IMR-90 (cell line): ENCODE measurements around the gene RTN1. TPM values are rescaled to one million over a fixed set of nuclear protein-coding genes. Genes with fewer than 3 reads are reported as not detected.

Source experiments
- ATAC-seq: fragments of 200-7000 bp; cut with Tn5 transposase; 2 replicates; pipeline ENCODE4 v1.9.1; 2020; ENCODE audit warnings: low read depth, mild to moderate bottlenecking, moderate library complexity
- BruUV-seq: library from RNA; stranded (reverse); fragments of 400-500 nt; replicated peaks from 2 replicates; lab custom pipeline; 2021; lab: Mats Ljungman, UMichigan
- CTCF ChIA-PET: fragments of 300-600 bp; formaldehyde crosslinking; extraction: SDS; loops from one replicate; lab custom pipeline; 2021; ENCODE audit warnings: antibody characterized with exemption; lab: Yijun Ruan, JAX
- POLR2A ChIA-PET: fragments of 300-600 bp; sonication (Branson Sonifier 250); formaldehyde crosslinking; loops from one replicate; lab custom pipeline; 2022; ENCODE audit warnings: antibody characterized with exemption; ENCODE audit not compliant: unreplicated experiment; lab: Charles Lee
- DNase-seq: peaks from one replicate; pipeline ENCODE4 v3.0.0; 2013
- H2AFZ ChIP-seq: replicated peaks from 2 replicates; pipeline ENCODE3; 2013; ENCODE audit warnings: low read length, mild to moderate bottlenecking; ENCODE audit not compliant: poor library complexity
- H2AK5ac ChIP-seq: 2 replicates; pipeline ENCODE4 v1.6.1; 2013; ENCODE audit warnings: low read depth, low read length, inconsistent platforms
- H2AK9ac ChIP-seq: replicated peaks from 2 replicates; pipeline ENCODE3; 2013; ENCODE audit warnings: mild to moderate bottlenecking, low read depth, low read length, moderate library complexity; ENCODE audit not compliant: poor library complexity
- H2BK120ac ChIP-seq: 2 replicates; pipeline ENCODE4 v1.6.1; 2013; ENCODE audit warnings: low read depth, low read length, inconsistent platforms
- H2BK15ac ChIP-seq: 3 replicates; pipeline ENCODE4 v1.6.1; 2013; ENCODE audit warnings: low read depth, low read length, inconsistent platforms
- H2BK20ac ChIP-seq: 2 replicates; pipeline ENCODE4 v1.6.1; 2013; ENCODE audit warnings: low read depth, mild to moderate bottlenecking, inconsistent platforms, low read length, moderate library complexity
- H2BK5ac ChIP-seq: 2 replicates; pipeline ENCODE4 v1.6.1; 2013; ENCODE audit warnings: mild to moderate bottlenecking, low read depth, low read length, inconsistent platforms; ENCODE audit not compliant: poor library complexity, severe bottlenecking
- H3K14ac ChIP-seq: replicated peaks from 2 replicates; pipeline ENCODE4 v1.6.1; 2013; ENCODE audit warnings: low read depth, low read length, inconsistent platforms
- H3K18ac ChIP-seq: 2 replicates; pipeline ENCODE4 v1.6.1; 2013; ENCODE audit warnings: low read depth, low read length, control low read depth
- H3K23ac ChIP-seq: 2 replicates; pipeline ENCODE4 v1.6.1; 2013; ENCODE audit warnings: low read depth, low read length, inconsistent platforms
- H3K27ac ChIP-seq: 2 replicates; pipeline ENCODE4 v1.5.1; 2013; ENCODE audit warnings: mild to moderate bottlenecking, control low read depth, low read length; ENCODE audit not compliant: insufficient read depth
- H3K27me3 ChIP-seq: 2 replicates; pipeline ENCODE4 v1.6.1; 2013; ENCODE audit warnings: low read length; ENCODE audit not compliant: control insufficient read depth, insufficient read depth
- H3K36me3 ChIP-seq: 2 replicates; pipeline ENCODE4 v1.6.1; 2013; ENCODE audit warnings: low read length, mixed read lengths; ENCODE audit not compliant: control insufficient read depth, insufficient read depth
- H3K4ac ChIP-seq: 2 replicates; pipeline ENCODE4 v1.6.1; 2013; ENCODE audit warnings: low read depth, low read length, inconsistent platforms
- H3K4me1 ChIP-seq: 2 replicates; pipeline ENCODE4 v1.6.1; 2013; ENCODE audit warnings: low read length, mixed read lengths; ENCODE audit not compliant: control insufficient read depth, insufficient read depth
- H3K4me2 ChIP-seq: 2 replicates; pipeline ENCODE4 v1.6.1; 2013; ENCODE audit warnings: low read depth, mild to moderate bottlenecking, control low read depth, low read length, moderate library complexity
- H3K4me3 ChIP-seq: 2 replicates; pipeline ENCODE4 v1.5.1; 2013; ENCODE audit warnings: low read depth, mild to moderate bottlenecking, control low read depth, low read length, moderate library complexity; ENCODE audit not compliant: insufficient read depth
- H3K56ac ChIP-seq: 2 replicates; pipeline ENCODE4 v1.6.1; 2013; ENCODE audit warnings: low read length, inconsistent platforms; ENCODE audit not compliant: insufficient read depth; ENCODE audit errors: extremely low read depth
- H3K79me1 ChIP-seq, 2 experiments: 2 replicates each; pipeline ENCODE4 v1.6.1; 2013; ENCODE audit warnings: low read length in 2 of 2, inconsistent platforms in 1 of 2, low read depth in 1 of 2
- H3K9ac ChIP-seq: 2 replicates; pipeline ENCODE4 v1.6.1; 2013; ENCODE audit warnings: low read depth, low read length, control low read depth
- H3K9me1 ChIP-seq: 2 replicates; pipeline ENCODE4 v1.6.1; 2013; ENCODE audit warnings: low read length, inconsistent platforms; ENCODE audit not compliant: insufficient read depth
- H3K9me3 ChIP-seq: 2 replicates; pipeline ENCODE4 v1.6.1; 2013; ENCODE audit warnings: low read length; ENCODE audit not compliant: control insufficient read depth, insufficient read depth
- H4K20me1 ChIP-seq: 2 replicates; pipeline ENCODE4 v1.6.1; 2013; ENCODE audit warnings: low read length, inconsistent platforms; ENCODE audit not compliant: insufficient read depth
- H4K5ac ChIP-seq: 2 replicates; pipeline ENCODE4 v1.6.1; 2013; ENCODE audit warnings: mild to moderate bottlenecking, low read depth, low read length, control low read depth
- H4K8ac ChIP-seq, 2 experiments: 2 replicates each; pipeline ENCODE4 v1.6.1; 2013; ENCODE audit warnings: low read depth in 2 of 2, low read length in 2 of 2, control low read depth in 1 of 2, inconsistent platforms in 1 of 2
- H4K91ac ChIP-seq: 2 replicates; pipeline ENCODE4 v1.6.1; 2013; ENCODE audit warnings: low read depth, low read length, inconsistent platforms; ENCODE audit not compliant: insufficient read depth
- BHLHE40 ChIP-seq: fragments of 150-350 bp; IDR thresholded peaks from 2 replicates; pipeline ENCODE4 v1.6.1; 2016; ENCODE audit warnings: mild to moderate bottlenecking, low read depth, low read length
- CEBPB ChIP-seq: IDR thresholded peaks from 2 replicates; pipeline ENCODE4 v1.6.1; 2012; ENCODE audit warnings: low read depth, low read length, improper control_type of control experiment
- CHD1 ChIP-seq: IDR thresholded peaks from 2 replicates; pipeline ENCODE4 v1.6.1; 2012; ENCODE audit warnings: low read depth, low read length, improper control_type of control experiment
- CTCF ChIP-seq: conservative IDR thresholded peaks from 2 replicates; pipeline ENCODE4 v1.5.1; 2012; ENCODE audit warnings: mild to moderate bottlenecking, low read depth, low read length, improper control_type of control experiment
- ELK1 ChIP-seq: fragments of 150-350 bp; IDR thresholded peaks from 2 replicates; pipeline ENCODE4 v1.6.1; 2016; ENCODE audit warnings: low read depth, mild to moderate bottlenecking, low read length, moderate library complexity, borderline replicate concordance
- FOS ChIP-seq: fragments of 150-350 bp; IDR thresholded peaks from 2 replicates; pipeline ENCODE4 v1.6.1; 2016; ENCODE audit warnings: low read depth, low read length
- MAFK ChIP-seq: IDR thresholded peaks from 2 replicates; pipeline ENCODE4 v1.6.1; 2012; ENCODE audit warnings: low read depth, low read length, improper control_type of control experiment
- MAZ ChIP-seq: IDR thresholded peaks from 2 replicates; pipeline ENCODE4 v1.6.1; 2012; ENCODE audit warnings: low read depth, mild to moderate bottlenecking, low read length, improper control_type of control experiment, moderate library complexity, borderline replicate concordance
- MXI1 ChIP-seq: IDR thresholded peaks from 2 replicates; pipeline ENCODE4 v1.6.1; 2012; ENCODE audit warnings: low read depth, mild to moderate bottlenecking, low read length, moderate library complexity, borderline replicate concordance
- NFE2L2 ChIP-seq: fragments of 150-350 bp; IDR thresholded peaks from 2 replicates; pipeline ENCODE4 v1.6.1; 2016; ENCODE audit warnings: low read depth, mild to moderate bottlenecking, low read length
- POLR2A ChIP-seq: IDR thresholded peaks from 2 replicates; pipeline ENCODE4 v1.6.1; 2012; ENCODE audit warnings: mild to moderate bottlenecking, low read depth, low read length
- RAD21 ChIP-seq: IDR thresholded peaks from 2 replicates; pipeline ENCODE4 v1.6.1; 2012; ENCODE audit warnings: low read length, improper control_type of control experiment
- RCOR1 ChIP-seq: IDR thresholded peaks from 2 replicates; pipeline ENCODE4 v1.6.1; 2012; ENCODE audit warnings: mild to moderate bottlenecking, low read length, improper control_type of control experiment; ENCODE audit not compliant: insufficient replicate concordance
- RFX5 ChIP-seq: IDR thresholded peaks from 2 replicates; pipeline ENCODE4 v1.8.0; 2012; ENCODE audit warnings: low read depth, mild to moderate bottlenecking, low read length, moderate library complexity
- SMC3 ChIP-seq: fragments of 150-350 bp; IDR thresholded peaks from 2 replicates; pipeline ENCODE4 v1.6.1; 2016; ENCODE audit warnings: low read depth, mild to moderate bottlenecking, antibody characterized with exemption, low read length, moderate library complexity
- USF2 ChIP-seq: fragments of 150-350 bp; IDR thresholded peaks from 2 replicates; pipeline ENCODE4 v1.6.1; 2017; ENCODE audit warnings: mild to moderate bottlenecking, antibody characterized with exemption, low read length, low read depth
- WGBS, 2 experiments: methylation state at CpG; one replicate each; pipeline versions ENCODE4 v1.1.5 to v1.1.7; 2013; ENCODE audit warnings: missing lambda C conversion rate in 2 of 2; ENCODE audit not compliant: insufficient read length in 1 of 2; ENCODE audit errors: extremely low coverage in 2 of 2; 5-methylcytosine and 5-hydroxymethylcytosine counted together
- dilution Hi-C: fragments of 300-500 bp; cut with HindIII; formaldehyde crosslinking; loops from one replicate; pipeline ENCODE4 v1.14.3; 2018; ENCODE audit warnings: low sequenced_read_pairs; ENCODE audit not compliant: unreplicated experiment
- in situ Hi-C: fragments of 300-500 bp; cut with MboI; formaldehyde crosslinking; loops from 3 replicates; pipeline ENCODE4 v1.14.3; 2019; ENCODE audit warnings: low sequenced_read_pairs, inconsistent platforms, mixed read lengths
- intact Hi-C: fragments of 100-400 bp; cut with micrococcal nuclease; formaldehyde crosslinking; loops from 2 replicates; pipeline ENCODE4 v1.10.0; 2022
- polyA plus RNA-seq, 3 experiments: library from polyadenylated mRNA; depleted of rRNA; stranded (reverse); fragments of >200 nt; gene quantifications; 2 replicates each; pipeline ENCODE4 v1.2.3, GENCODE V29; 2012; ENCODE audit warnings: low replicate concordance in 1 of 3
- total RNA-seq: library from RNA; depleted of rRNA; stranded (reverse); fragments of >200 nt; gene quantifications from 2 replicates; pipeline ENCODE4 v1.2.3, GENCODE V29; 2012

The RTN1 gene
- total and polyA plus RNA-seq, 2 of the 4 experiments (the other 2 are of a cell fraction), result 0.18 to 0.46 TPM

- H4K91ac ChIP-seq, result no peak overlapping the region
- H3K27me3 ChIP-seq, result no peaks in the 10 kb centered on the region
- no peak overlapping the region for H4K8ac ChIP-seq
- no peaks in the 10 kb centered on the region for H3K9me3 ChIP-seq
- no peak overlapping the region for H3K27ac ChIP-seq
- no peak overlapping the region for H3K4me3 ChIP-seq
- H3K18ac ChIP-seq, result no peak overlapping the region
- intact Hi-C loops (no loop called here), dilution Hi-C loops (no loop called here), in situ Hi-C loops (no loop called here)
- H2BK20ac ChIP-seq, result no peak overlapping the region
- no peak overlapping the region for H2BK15ac ChIP-seq
- no peak overlapping the region for H2BK5ac ChIP-seq
- no peaks in the 10 kb centered on the region for H3K4me1 ChIP-seq
- BruUV-seq, result no TSS peak
- no peak overlapping the region for H2AFZ ChIP-seq
- no peak overlapping the region for H3K23ac ChIP-seq
- WGBS, 2 experiments, result no CpG with 5 or more reads among the region's 5 CpGs
- ChIA-PET POLR2A (no interaction called here), CTCF (no interaction called here)
- no peaks in the 10 kb centered on the region for H4K20me1 ChIP-seq
- H3K36me3 ChIP-seq, result no peaks in the 10 kb centered on the region
- H3K9me1 ChIP-seq, result no peaks in the 10 kb centered on the region
- H3K9ac ChIP-seq, result no peak overlapping the region
- no peak overlapping the region for H3K4ac ChIP-seq
- no peak overlapping the region for H4K5ac ChIP-seq
- H3K4me2 ChIP-seq, result no peak overlapping the region
- ATAC-seq, result no peak
- no peak for DNase-seq
- no peak overlapping the region for H3K14ac ChIP-seq
- H3K56ac ChIP-seq, result no peak overlapping the region
- TF ChIP-seq POLR2A (no peak), RCOR1 (no peak), MAFK (no peak), CEBPB (no peak), CTCF (no peak), MXI1 (no peak), MAZ (no peak), NFE2L2 (no peak), ELK1 (no peak), CHD1 (no peak), USF2 (no peak), SMC3 (no peak), BHLHE40 (no peak), RFX5 (no peak), FOS (no peak), RAD21 (no peak)
- no peak overlapping the region for H2AK9ac ChIP-seq
- H2BK120ac ChIP-seq, result no peak overlapping the region
- H2AK5ac ChIP-seq, result no peak overlapping the region
- H3K79me1 ChIP-seq, result no peaks in the 10 kb centered on the region
Measured at GRCh38 chr14:59704054-59704645, 166.4 kb downstream of the RTN1 start.
